Measurements from ENCODE around the gene EME1. TPM values are rescaled to one million over a fixed set of nuclear protein-coding genes. Genes with fewer than 3 reads are reported as not detected.

The EME1 gene
- total RNA-seq, 2 experiments from 2014 or later: 34.0 to 40.8 TPM

- CTCF ChIA-PET: interaction anchor here (0.6 to 5.9 kb wide), 28 partner anchors 10 to 161 kb away, joined by 3 to 64 read pairs (median 4); partner anchors contain the start of genes ACSF2, COL1A1, EME1 and LRRC59
- Mint-ChIP-seq H3K4me1 (peaks cover 18% of the 10 kb centered on the region), H3K27ac (peak overlapping the region; percentile 73), H3K9me3 (ENCODE audit: low read depth) (no peaks in the 10 kb centered on the region), H3K27me3 (no peaks in the 10 kb centered on the region), H3K36me3 (peaks cover 4% of the 10 kb centered on the region), H3K4me3 (no peak overlapping the region)
- DNase-seq (peak; percentile 77), ATAC-seq (peak; percentile 82)
Measured at GRCh38 chr17:50361561-50362480, 11.2 kb upstream of the EME1 start.

GRCh38 chr17:50362661-50363060, 10.4 kb upstream of the EME1 start:
- Mint-ChIP-seq H3K27ac (peak overlapping the region; percentile 73), H3K9me3 (ENCODE audit: low read depth) (no peaks in the 10 kb centered on the region), H3K27me3 (no peaks in the 10 kb centered on the region), H3K4me3 (no peak overlapping the region), H3K4me1 (peaks cover 18% of the 10 kb centered on the region), H3K36me3 (peaks cover 3% of the 10 kb centered on the region)
- CTCF ChIA-PET: interaction anchor here (0.7 to 5.9 kb wide), 22 partner anchors 9 to 162 kb away, joined by 3 to 64 read pairs (median 5); partner anchors contain the start of genes ACSF2, COL1A1, EME1 and LRRC59
- DNase-seq (no peak), ATAC-seq (no peak)

GRCh38 chr17:50363217-50364060, 9.6 kb upstream of the EME1 start:
- no peak overlapping the region for H3K4me3 Mint-ChIP-seq
- peaks cover 8% of the 10 kb centered on the region for H3K36me3 Mint-ChIP-seq
- H3K27ac Mint-ChIP-seq: no peak overlapping the region
- ATAC-seq (no peak), DNase-seq (no peak)
- no peaks in the 10 kb centered on the region for H3K9me3 Mint-ChIP-seq (ENCODE audit: low read depth)
- H3K4me1 Mint-ChIP-seq: peaks cover 18% of the 10 kb centered on the region
- CTCF ChIA-PET: interaction anchor here (1.4 to 5.9 kb wide), 9 partner anchors 9 to 163 kb away, joined by 3 to 64 read pairs (median 8); partner anchors contain the start of genes COL1A1, EME1, LRRC59 and MRPL27
- no peaks in the 10 kb centered on the region for H3K27me3 Mint-ChIP-seq

- Mint-ChIP-seq H3K9me3 (ENCODE audit: low read depth) (no peaks in the 10 kb centered on the region), H3K4me3 (no peak overlapping the region), H3K4me1 (peaks cover 18% of the 10 kb centered on the region), H3K27me3 (no peaks in the 10 kb centered on the region), H3K27ac (no peak overlapping the region), H3K36me3 (peaks cover 10% of the 10 kb centered on the region)
- CTCF ChIA-PET: interaction anchor here (0.7 to 5.9 kb wide), 6 partner anchors 8 to 33 kb away, joined by 3 to 64 read pairs (median 18); partner anchors contain the start of genes EME1, LRRC59, MRPL27 and XYLT2
- ATAC-seq (no peak), DNase-seq (no peak)
Measured at GRCh38 chr17:50364061-50364458, 9.0 kb upstream of the EME1 start.

GRCh38 chr17:50364715-50365114, 8.3 kb upstream of the EME1 start:
- no peaks in the 10 kb centered on the region for H3K9me3 Mint-ChIP-seq (ENCODE audit: low read depth)
- peaks cover 19% of the 10 kb centered on the region for H3K4me1 Mint-ChIP-seq
- CTCF ChIA-PET: interaction anchor here (0.7 to 1.0 kb wide), 2 partner anchors 17 to 33 kb away, joined by 3 read pairs; partner anchors contain the start of gene LRRC59
- no peak for DNase-seq
- H3K36me3 Mint-ChIP-seq: peaks cover 14% of the 10 kb centered on the region
- H3K27ac Mint-ChIP-seq: no peak overlapping the region
- ATAC-seq: no peak
- H3K27me3 Mint-ChIP-seq: no peaks in the 10 kb centered on the region
- no peak overlapping the region for H3K4me3 Mint-ChIP-seq

- Mint-ChIP-seq H3K4me3 (no peak overlapping the region), H3K36me3 (peaks cover 17% of the 10 kb centered on the region), H3K9me3 (ENCODE audit: low read depth) (no peaks in the 10 kb centered on the region), H3K27me3 (no peaks in the 10 kb centered on the region), H3K4me1 (peaks cover 22% of the 10 kb centered on the region), H3K27ac (no peak overlapping the region)
- ATAC-seq: no peak
- CTCF ChIA-PET: interaction anchor here (1.1 kb wide), 1 partner anchor 32 kb away, joined by 4 read pairs; the partner anchor contains the start of gene LRRC59
- DNase-seq: no peak
Measured at GRCh38 chr17:50365165-50365564, 7.9 kb upstream of the EME1 start.

- Mint-ChIP-seq H3K4me3 (no peak overlapping the region), H3K9me3 (ENCODE audit: low read depth) (no peaks in the 10 kb centered on the region), H3K36me3 (peaks cover 22% of the 10 kb centered on the region), H3K27ac (no peak overlapping the region), H3K4me1 (peaks cover 22% of the 10 kb centered on the region), H3K27me3 (no peaks in the 10 kb centered on the region)
- DNase-seq (no peak), ATAC-seq (no peak)
- CTCF ChIA-PET: interaction anchor here (1.1 kb wide), 1 partner anchor 31 kb away, joined by 4 read pairs; the partner anchor contains the start of gene LRRC59
Measured at GRCh38 chr17:50365649-50366393, 7.2 kb upstream of the EME1 start.

GRCh38 chr17:50367401-50367800, 5.6 kb upstream of the EME1 start:
- Mint-ChIP-seq H3K36me3 (peaks cover 29% of the 10 kb centered on the region), H3K9me3 (ENCODE audit: low read depth) (no peaks in the 10 kb centered on the region), H3K4me3 (no peak overlapping the region), H3K27ac (no peak overlapping the region), H3K27me3 (no peaks in the 10 kb centered on the region), H3K4me1 (peaks cover 22% of the 10 kb centered on the region)
- CTCF ChIA-PET: interaction anchor here (0.7 to 1.5 kb wide), 2 partner anchors 30 to 59 kb away, joined by 3 read pairs; partner anchors contain the start of gene LRRC59
- DNase-seq (no peak), ATAC-seq (no peak)

- H3K4me3 Mint-ChIP-seq: no peak overlapping the region
- H3K27me3 Mint-ChIP-seq: no peaks in the 10 kb centered on the region
- peaks cover 31% of the 10 kb centered on the region for H3K4me1 Mint-ChIP-seq
- CTCF ChIA-PET: interaction anchor here (0.6 to 7.8 kb wide), 2 partner anchors 9 to 101 kb away, joined by 3 to 64 read pairs; no protein-coding TSS in a partner anchor
- no peak overlapping the region for H3K27ac Mint-ChIP-seq
- ATAC-seq: no peak
- DNase-seq: no peak
- no peaks in the 10 kb centered on the region for H3K9me3 Mint-ChIP-seq (ENCODE audit: low read depth)
- H3K36me3 Mint-ChIP-seq: peaks cover 35% of the 10 kb centered on the region
Measured at GRCh38 chr17:50370052-50370451, 3.0 kb upstream of the EME1 start.

GRCh38 chr17:50371526-50371925, 1.5 kb upstream of the EME1 start:
- H3K27ac Mint-ChIP-seq: peak overlapping the region; percentile 99
- ATAC-seq: no peak
- CTCF ChIA-PET: interaction anchor here (1.2 to 7.8 kb wide), 5 partner anchors 10 to 375 kb away, joined by 3 to 64 read pairs (median 3); partner anchors contain the start of gene LRRC59
- no peak for DNase-seq
- peak overlapping the region; percentile 94 for H3K4me3 Mint-ChIP-seq
- peaks cover 32% of the 10 kb centered on the region for H3K4me1 Mint-ChIP-seq
- H3K36me3 Mint-ChIP-seq: peaks cover 42% of the 10 kb centered on the region
- no peaks in the 10 kb centered on the region for H3K27me3 Mint-ChIP-seq
- no peaks in the 10 kb centered on the region for H3K9me3 Mint-ChIP-seq (ENCODE audit: low read depth)

- ATAC-seq (no peak), DNase-seq (no peak)
- H3K27ac Mint-ChIP-seq: peak overlapping the region; percentile 99
- H3K36me3 Mint-ChIP-seq: peaks cover 42% of the 10 kb centered on the region
- H3K9me3 Mint-ChIP-seq (ENCODE audit: low read depth): no peaks in the 10 kb centered on the region
- H3K27me3 Mint-ChIP-seq: no peaks in the 10 kb centered on the region
- H3K4me3 Mint-ChIP-seq: peak overlapping the region; percentile 94
- peaks cover 32% of the 10 kb centered on the region for H3K4me1 Mint-ChIP-seq
- CTCF ChIA-PET: interaction anchor here (0.6 to 7.8 kb wide), 6 partner anchors 11 to 376 kb away, joined by 3 to 64 read pairs (median 4); partner anchors contain the start of gene LRRC59
Measured at GRCh38 chr17:50372222-50372757, 739 bp upstream of the EME1 start.

- H3K4me1 Mint-ChIP-seq: peaks cover 34% of the 10 kb centered on the region
- H3K27ac Mint-ChIP-seq: peak overlapping the region; percentile 99
- no peaks in the 10 kb centered on the region for H3K27me3 Mint-ChIP-seq
- H3K36me3 Mint-ChIP-seq: peaks cover 34% of the 10 kb centered on the region
- peak overlapping the region; percentile 94 for H3K4me3 Mint-ChIP-seq
- H3K9me3 Mint-ChIP-seq (ENCODE audit: low read depth): no peaks in the 10 kb centered on the region
- DNase-seq (no peak), ATAC-seq (no peak)
- CTCF ChIA-PET: interaction anchor here (0.9 to 7.8 kb wide), 6 partner anchors 8 to 173 kb away, joined by 3 to 64 read pairs (median 5); partner anchors contain the start of gene LRRC59
Measured at GRCh38 chr17:50373705-50374104, 676 bp downstream of the EME1 start.
